Osteoblast (primary cell): Measurements from ENCODE around the gene ILKAP. TPM values are rescaled to one million over a fixed set of nuclear protein-coding genes. Genes with fewer than 3 reads are reported as not detected.

Experiments used
- DNase-seq: peaks from one replicate; pipeline ENCODE4 v3.0.0; 2011; ENCODE audit warnings: low spot score, mixed read lengths; ENCODE audit not compliant: insufficient read length; ENCODE audit errors: missing footprints
- H2AFZ ChIP-seq: 2 replicates; pipeline ENCODE4 v1.6.0; 2011; ENCODE audit warnings: mild to moderate bottlenecking, low read length
- H3K27ac ChIP-seq: 2 replicates; pipeline ENCODE4 v1.5.1; 2011; ENCODE audit warnings: mild to moderate bottlenecking, low read depth, low read length, moderate library complexity
- H3K27me3 ChIP-seq: 2 replicates; pipeline ENCODE4 v1.6.0; 2012; ENCODE audit warnings: mild to moderate bottlenecking, control low read depth, inconsistent platforms, low read length, moderate library complexity; ENCODE audit not compliant: insufficient read depth
- H3K36me3 ChIP-seq: 2 replicates; pipeline ENCODE4 v1.5.1; 2011; ENCODE audit warnings: mild to moderate bottlenecking, low read length, control low read depth, moderate library complexity; ENCODE audit not compliant: insufficient read depth
- H3K4me1 ChIP-seq: 2 replicates; pipeline ENCODE4 v1.5.1; 2011; ENCODE audit warnings: mild to moderate bottlenecking, low read length, control low read depth, moderate library complexity; ENCODE audit not compliant: insufficient read depth
- H3K4me2 ChIP-seq: 2 replicates; pipeline ENCODE4 v1.6.0; 2011; ENCODE audit warnings: mild to moderate bottlenecking, low read length; ENCODE audit not compliant: insufficient read depth
- H3K4me3 ChIP-seq: fragments of 200-600 bp; sonication (generic); 3 replicates; pipeline ENCODE4 v1.5.1; 2012; ENCODE audit warnings: mild to moderate bottlenecking, low read length, inconsistent platforms; ENCODE audit not compliant: insufficient read depth
- H3K79me2 ChIP-seq: 2 replicates; pipeline ENCODE4 v1.6.0; 2012; ENCODE audit warnings: mild to moderate bottlenecking, low read length, control low read depth, inconsistent platforms; ENCODE audit not compliant: insufficient read depth
- H3K9me3 ChIP-seq: 2 replicates; pipeline ENCODE4 v1.5.1; 2011; ENCODE audit warnings: low read depth, low read length, control low read depth
- H4K20me1 ChIP-seq: 2 replicates; pipeline ENCODE4 v1.6.0; 2012; ENCODE audit warnings: mild to moderate bottlenecking, low read length, control low read depth; ENCODE audit not compliant: insufficient read depth
- CTCF ChIP-seq: IDR thresholded peaks from 2 replicates; pipeline ENCODE4 v1.5.1; 2011; ENCODE audit warnings: mild to moderate bottlenecking, low read depth, low read length, moderate library complexity; ENCODE audit errors: extremely low read depth
- total RNA-seq: library from RNA; depleted of rRNA; stranded (reverse); fragments of >200 nt; gene quantifications from 2 replicates; pipeline ENCODE4 v1.2.3, GENCODE V29; 2012

The ILKAP gene
- total RNA-seq, 1 donor, result 24.2 TPM

GRCh38 chr2:238238766-238239542 lies 35.5 kb upstream of the ILKAP start:
- no peak overlapping the region for H3K27ac ChIP-seq
- DNase-seq, result peak; percentile 73
- H4K20me1 ChIP-seq, result no peaks in the 10 kb centered on the region
- H2AFZ ChIP-seq, result no peak overlapping the region
- H3K4me1 ChIP-seq, result no peaks in the 10 kb centered on the region
- H3K36me3 ChIP-seq, result no peaks in the 10 kb centered on the region
- no peak overlapping the region for H3K4me2 ChIP-seq
- no peaks in the 10 kb centered on the region for H3K9me3 ChIP-seq
- H3K79me2 ChIP-seq, result no peaks in the 10 kb centered on the region
- H3K27me3 ChIP-seq, result peaks cover 58% of the 10 kb centered on the region
- TF ChIP-seq CTCF, result no peak
- H3K4me3 ChIP-seq, result no peak overlapping the region

- Histone ChIP-seq H3K27ac (no peak overlapping the region), H3K9me3 (no peaks in the 10 kb centered on the region), H3K27me3 (peaks cover 62% of the 10 kb centered on the region), H3K4me2 (no peak overlapping the region), H3K36me3 (no peaks in the 10 kb centered on the region), H3K4me3 (no peak overlapping the region), H3K4me1 (no peaks in the 10 kb centered on the region), H3K79me2 (no peaks in the 10 kb centered on the region), H4K20me1 (no peaks in the 10 kb centered on the region), H2AFZ (no peak overlapping the region)
- DNase-seq, result peak; percentile 69
- TF ChIP-seq CTCF, result no peak
These were observed 34.8 kb upstream of the ILKAP start for GRCh38 chr2:238238311-238238765.

GRCh38 chr2:238237431-238238135 lies 34.1 kb upstream of the ILKAP start:
- H3K4me2 ChIP-seq, result no peak overlapping the region

More at GRCh38 chr2:238237431-238238135, 34.1 kb upstream of the ILKAP start:
- Histone ChIP-seq H3K79me2 (no peaks in the 10 kb centered on the region), H3K27me3 (peaks cover 64% of the 10 kb centered on the region), H3K36me3 (no peaks in the 10 kb centered on the region), H3K4me1 (no peaks in the 10 kb centered on the region), H3K9me3 (no peaks in the 10 kb centered on the region), H3K27ac (no peak overlapping the region), H3K4me3 (no peak overlapping the region), H2AFZ (no peak overlapping the region), H4K20me1 (no peaks in the 10 kb centered on the region)
- no peak for TF ChIP-seq CTCF
- peak; percentile 87 for DNase-seq
